ENCODE measurements around the gene AMOTL1. TPM values are rescaled to one million over a fixed set of nuclear protein-coding genes. Genes with fewer than 3 reads are reported as not detected.

Gene AMOTL1
- total RNA-seq, 1 donor from 2014 or later: 79.3 TPM

DNA sequence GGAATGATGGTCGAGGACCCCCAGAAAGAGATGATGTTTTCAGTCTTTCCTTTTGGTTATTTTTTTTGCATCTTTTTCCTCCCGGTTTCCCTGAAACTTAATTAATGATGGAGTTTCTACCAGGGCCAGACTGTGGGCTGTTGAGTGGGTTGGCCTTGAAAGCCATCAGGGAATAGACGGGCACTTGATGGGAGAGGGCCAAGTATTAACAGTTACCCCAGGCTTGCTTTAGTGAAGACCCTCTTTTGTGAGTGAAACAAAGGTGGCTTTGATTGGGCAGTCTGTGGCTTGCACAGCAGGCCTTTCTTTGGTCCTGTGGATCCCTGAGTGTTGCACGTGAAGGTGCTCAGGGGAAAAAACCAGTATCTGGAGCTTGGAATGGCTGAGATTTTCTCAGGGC, 56.9 kb downstream of the AMOTL1 start:
- Histone ChIP-seq H3K9ac (ENCODE audit: low read depth in 1 of 3, low read length in 3 of 3) (no peak overlapping the region), H3K27ac (ENCODE audit: low read depth, low read length) (no peak overlapping the region), H3K9me3 (ENCODE audit: control insufficient read depth in 3 of 3, low read length in 3 of 3) (no peaks in the 10 kb centered on the region), H3K36me3 (ENCODE audit: control insufficient read depth in 3 of 3, insufficient read depth in 3 of 3, low read length in 3 of 3) (peaks cover 39 to 70% (median 54%) of the 10 kb centered on the region in 3 donors), H3K27me3 (ENCODE audit: control insufficient read depth in 3 of 3, insufficient read depth in 3 of 3, low read length in 3 of 3) (no peaks in the 10 kb centered on the region), H3K4me3 (ENCODE audit: low read length in 3 of 3) (no peak overlapping the region), H3K4me1 (ENCODE audit: control insufficient read depth in 3 of 3, insufficient read depth in 3 of 3, low read length in 3 of 3) (peaks cover 6 to 12% (median 10%) of the 10 kb centered on the region in 3 donors)

- no peak overlapping the region for H3K27ac ChIP-seq (ENCODE audit: low read depth, low read length)
- no peaks in the 10 kb centered on the region for H3K27me3 ChIP-seq (ENCODE audit: control insufficient read depth in 3 of 3, insufficient read depth in 3 of 3, low read length in 3 of 3)
- H3K36me3 ChIP-seq (ENCODE audit: control insufficient read depth in 3 of 3, insufficient read depth in 3 of 3, low read length in 3 of 3): peaks cover 40 to 72% (median 58%) of the 10 kb centered on the region in 3 donors
- no peak overlapping the region for H3K4me3 ChIP-seq (ENCODE audit: low read length in 3 of 3)
- H3K9me3 ChIP-seq (ENCODE audit: control insufficient read depth in 3 of 3, low read length in 3 of 3): no peaks in the 10 kb centered on the region
- H3K4me1 ChIP-seq (ENCODE audit: control insufficient read depth in 3 of 3, insufficient read depth in 3 of 3, low read length in 3 of 3): peaks cover 9 to 12% (median 10%) of the 10 kb centered on the region in 3 donors
- no peak overlapping the region for H3K9ac ChIP-seq (ENCODE audit: low read depth in 1 of 3, low read length in 3 of 3)
Observed at GRCh38 chr11:94825481-94825880, 57.3 kb downstream of the AMOTL1 start.

DNA sequence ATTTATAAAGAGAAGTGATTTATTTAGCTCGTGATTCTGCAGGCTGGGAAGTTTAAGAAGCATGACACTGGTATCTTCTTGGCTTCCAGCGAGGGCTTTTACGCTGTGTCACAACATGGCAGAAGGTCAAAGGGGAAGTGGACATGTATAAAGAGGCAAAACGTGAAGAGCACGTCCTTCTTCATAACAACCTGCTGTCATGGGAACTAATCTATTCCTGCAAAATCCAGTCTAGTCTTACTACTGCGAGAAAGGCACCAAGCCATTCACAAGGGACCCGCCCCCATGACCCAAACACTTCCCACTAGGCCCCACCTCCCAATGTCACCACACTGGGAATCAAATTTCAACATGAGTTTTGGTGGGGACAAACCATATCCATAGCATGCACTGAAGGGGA, 58.3 kb downstream of the AMOTL1 start:
- no peak overlapping the region for H3K27ac ChIP-seq (ENCODE audit: low read depth, low read length)
- no peaks in the 10 kb centered on the region for H3K27me3 ChIP-seq (ENCODE audit: control insufficient read depth in 3 of 3, insufficient read depth in 3 of 3, low read length in 3 of 3)
- peaks cover 12 to 15% (median 13%) of the 10 kb centered on the region in 3 donors for H3K4me1 ChIP-seq (ENCODE audit: control insufficient read depth in 3 of 3, insufficient read depth in 3 of 3, low read length in 3 of 3)
- no peak overlapping the region for H3K9ac ChIP-seq (ENCODE audit: low read depth in 1 of 3, low read length in 3 of 3)
- H3K4me3 ChIP-seq (ENCODE audit: low read length in 3 of 3): no peak overlapping the region
- no peaks in the 10 kb centered on the region for H3K9me3 ChIP-seq (ENCODE audit: control insufficient read depth in 3 of 3, low read length in 3 of 3)
- peaks cover 42 to 71% (median 58%) of the 10 kb centered on the region in 3 donors for H3K36me3 ChIP-seq (ENCODE audit: control insufficient read depth in 3 of 3, insufficient read depth in 3 of 3, low read length in 3 of 3)

- Histone ChIP-seq H3K4me3 (ENCODE audit: low read length in 3 of 3) (no peak overlapping the region), H3K36me3 (ENCODE audit: control insufficient read depth in 3 of 3, insufficient read depth in 3 of 3, low read length in 3 of 3) (peaks cover 29 to 70% (median 51%) of the 10 kb centered on the region in 3 donors), H3K9ac (ENCODE audit: low read depth in 1 of 3, low read length in 3 of 3) (no peak overlapping the region), H3K9me3 (ENCODE audit: control insufficient read depth in 3 of 3, low read length in 3 of 3) (no peaks in the 10 kb centered on the region), H3K27me3 (ENCODE audit: control insufficient read depth in 3 of 3, insufficient read depth in 3 of 3, low read length in 3 of 3) (no peaks in the 10 kb centered on the region), H3K4me1 (ENCODE audit: control insufficient read depth in 3 of 3, insufficient read depth in 3 of 3, low read length in 3 of 3) (peaks cover 18 to 24% (median 23%) of the 10 kb centered on the region in 3 donors), H3K27ac (ENCODE audit: low read depth, low read length) (no peak overlapping the region)
Observed at GRCh38 chr11:94828088-94828487, 59.9 kb downstream of the AMOTL1 start.

- H3K4me3 ChIP-seq (ENCODE audit: low read length in 3 of 3): no peak overlapping the region
- H3K27ac ChIP-seq (ENCODE audit: low read depth, low read length): no peak overlapping the region
- H3K36me3 ChIP-seq (ENCODE audit: control insufficient read depth in 3 of 3, insufficient read depth in 3 of 3, low read length in 3 of 3): peaks cover 16 to 55% (median 33%) of the 10 kb centered on the region in 3 donors
- H3K9me3 ChIP-seq (ENCODE audit: control insufficient read depth in 3 of 3, low read length in 3 of 3): no peaks in the 10 kb centered on the region
- peaks cover 14 to 29% (median 22%) of the 10 kb centered on the region in 3 donors for H3K4me1 ChIP-seq (ENCODE audit: control insufficient read depth in 3 of 3, insufficient read depth in 3 of 3, low read length in 3 of 3)
- peak overlapping the region in 1 of 3 donors; percentile 7 for H3K9ac ChIP-seq (ENCODE audit: low read depth in 1 of 3, low read length in 3 of 3)
- no peaks in the 10 kb centered on the region for H3K27me3 ChIP-seq (ENCODE audit: control insufficient read depth in 3 of 3, insufficient read depth in 3 of 3, low read length in 3 of 3)
Observed at GRCh38 chr11:94830722-94831510, 62.8 kb downstream of the AMOTL1 start.

DNA sequence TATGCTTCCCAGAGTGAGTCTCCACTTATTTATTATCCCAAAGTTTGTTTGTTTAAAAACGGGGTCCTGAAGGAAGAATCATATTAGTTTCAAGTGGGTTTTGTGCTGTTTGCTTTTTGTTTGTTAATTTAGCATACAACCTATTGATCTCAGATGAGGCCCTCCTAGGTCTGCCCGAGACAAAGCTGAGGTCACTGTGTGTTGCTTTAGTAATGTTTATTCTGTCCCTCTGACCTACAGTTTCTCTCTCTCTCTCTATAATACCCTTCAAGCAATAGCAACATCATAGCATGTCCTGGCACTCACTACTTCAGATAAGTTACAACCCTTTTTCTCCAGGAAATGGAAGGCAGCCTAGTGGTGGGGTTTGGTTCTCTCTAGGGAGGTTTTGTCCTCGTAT, 63.4 kb downstream of the AMOTL1 start:
- Histone ChIP-seq H3K4me3 (ENCODE audit: low read length in 3 of 3) (no peak overlapping the region), H3K27me3 (ENCODE audit: control insufficient read depth in 3 of 3, insufficient read depth in 3 of 3, low read length in 3 of 3) (no peaks in the 10 kb centered on the region), H3K9me3 (ENCODE audit: control insufficient read depth in 3 of 3, low read length in 3 of 3) (no peaks in the 10 kb centered on the region), H3K4me1 (ENCODE audit: control insufficient read depth in 3 of 3, insufficient read depth in 3 of 3, low read length in 3 of 3) (peaks cover 14 to 34% (median 24%) of the 10 kb centered on the region in 3 donors), H3K9ac (ENCODE audit: low read depth in 1 of 3, low read length in 3 of 3) (no peak overlapping the region), H3K27ac (ENCODE audit: low read depth, low read length) (no peak overlapping the region), H3K36me3 (ENCODE audit: control insufficient read depth in 3 of 3, insufficient read depth in 3 of 3, low read length in 3 of 3) (peaks cover 16 to 55% (median 33%) of the 10 kb centered on the region in 3 donors)

DNA sequence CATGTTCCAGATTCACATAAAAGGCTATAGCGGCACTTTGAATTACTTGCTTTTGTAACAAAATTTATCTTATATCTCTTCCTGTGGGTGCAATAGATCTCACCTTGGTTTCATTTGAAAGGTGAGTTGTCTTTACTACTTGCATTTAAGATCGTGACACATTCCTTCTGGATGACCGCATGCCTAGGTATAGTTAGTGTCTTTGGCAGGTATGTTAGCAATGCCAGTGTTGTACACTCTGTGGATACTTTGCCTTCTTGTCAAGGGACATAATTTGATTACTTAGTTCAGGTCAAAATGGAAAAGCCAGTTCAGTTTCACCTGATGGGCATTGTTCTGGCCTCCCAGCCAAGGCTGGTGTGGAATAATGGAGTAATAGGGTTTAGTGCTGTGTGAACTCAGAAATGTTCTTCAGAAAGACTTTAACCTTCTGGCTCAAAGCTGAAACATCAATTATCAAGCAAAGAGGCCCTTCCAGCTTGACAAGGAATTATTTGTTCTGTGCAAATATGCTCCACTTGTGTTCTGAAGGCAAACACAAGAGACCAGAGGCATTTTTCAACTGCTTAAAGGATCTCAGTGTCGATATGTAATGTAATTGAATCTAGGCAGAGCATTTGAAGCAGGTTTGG, 64.6 kb downstream of the AMOTL1 start:
- H3K27me3 ChIP-seq (ENCODE audit: control insufficient read depth in 3 of 3, insufficient read depth in 3 of 3, low read length in 3 of 3): no peaks in the 10 kb centered on the region
- H3K27ac ChIP-seq (ENCODE audit: low read depth, low read length): peak overlapping the region; percentile 38
- H3K36me3 ChIP-seq (ENCODE audit: control insufficient read depth in 3 of 3, insufficient read depth in 3 of 3, low read length in 3 of 3): peaks cover 10 to 49% (median 33%) of the 10 kb centered on the region in 3 donors
- H3K9ac ChIP-seq (ENCODE audit: low read depth in 1 of 3, low read length in 3 of 3): no peak overlapping the region
- H3K9me3 ChIP-seq (ENCODE audit: control insufficient read depth in 3 of 3, low read length in 3 of 3): no peaks in the 10 kb centered on the region
- no peak overlapping the region for H3K4me3 ChIP-seq (ENCODE audit: low read length in 3 of 3)
- peaks cover 24 to 40% (median 30%) of the 10 kb centered on the region in 3 donors for H3K4me1 ChIP-seq (ENCODE audit: control insufficient read depth in 3 of 3, insufficient read depth in 3 of 3, low read length in 3 of 3)

DNA sequence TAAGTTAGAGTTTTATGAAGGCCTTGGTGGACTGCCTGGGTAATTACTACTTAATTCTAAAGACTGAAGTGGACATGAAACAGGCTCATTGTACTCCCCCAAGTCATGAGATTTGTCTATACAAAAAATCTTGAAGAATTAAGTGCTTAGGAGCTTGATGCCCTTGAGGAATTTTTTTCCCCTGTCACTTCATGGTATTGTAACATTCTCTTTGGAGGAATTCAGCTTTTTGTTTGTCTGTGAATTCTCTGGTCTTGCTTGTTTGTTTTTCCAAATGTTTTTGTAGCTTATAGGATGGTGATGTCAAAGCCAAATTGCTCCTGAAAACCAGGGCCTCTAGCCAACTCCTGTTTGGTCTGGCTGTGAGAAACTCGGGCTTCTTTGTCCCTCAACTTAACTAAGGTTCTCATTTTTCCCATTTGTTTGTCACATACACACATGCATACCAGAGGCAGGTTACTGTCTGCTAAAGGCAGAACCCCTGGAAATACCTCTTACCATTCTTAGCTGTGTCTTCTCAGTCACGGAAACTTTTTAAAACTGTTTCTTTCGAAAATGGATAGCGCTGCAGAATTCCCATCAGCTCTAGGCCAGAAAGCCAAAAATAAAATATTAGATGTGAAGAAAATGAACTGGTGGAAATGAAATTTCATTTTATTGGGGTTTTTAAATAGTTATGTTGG, 66.9 kb downstream of the AMOTL1 start:
- no peaks in the 10 kb centered on the region for H3K9me3 ChIP-seq (ENCODE audit: control insufficient read depth in 3 of 3, low read length in 3 of 3)
- H3K4me3 ChIP-seq (ENCODE audit: low read length in 3 of 3): no peak overlapping the region
- H3K9ac ChIP-seq (ENCODE audit: low read depth in 1 of 3, low read length in 3 of 3): no peak overlapping the region
- H3K4me1 ChIP-seq (ENCODE audit: control insufficient read depth in 3 of 3, insufficient read depth in 3 of 3, low read length in 3 of 3): peaks cover 29 to 42% (median 35%) of the 10 kb centered on the region in 3 donors
- H3K27ac ChIP-seq (ENCODE audit: low read depth, low read length): no peak overlapping the region
- peaks cover 15 to 42% (median 27%) of the 10 kb centered on the region in 3 donors for H3K36me3 ChIP-seq (ENCODE audit: control insufficient read depth in 3 of 3, insufficient read depth in 3 of 3, low read length in 3 of 3)
- H3K27me3 ChIP-seq (ENCODE audit: control insufficient read depth in 3 of 3, insufficient read depth in 3 of 3, low read length in 3 of 3): no peaks in the 10 kb centered on the region

GRCh38 chr11:94835594-94835927, 67.4 kb downstream of the AMOTL1 start:
- H3K4me3 ChIP-seq (ENCODE audit: low read length in 3 of 3): no peak overlapping the region
- peaks cover 27 to 42% (median 35%) of the 10 kb centered on the region in 3 donors for H3K4me1 ChIP-seq (ENCODE audit: control insufficient read depth in 3 of 3, insufficient read depth in 3 of 3, low read length in 3 of 3)
- H3K9ac ChIP-seq (ENCODE audit: low read depth in 1 of 3, low read length in 3 of 3): no peak overlapping the region
- H3K36me3 ChIP-seq (ENCODE audit: control insufficient read depth in 3 of 3, insufficient read depth in 3 of 3, low read length in 3 of 3): peaks cover 11 to 37% (median 22%) of the 10 kb centered on the region in 3 donors
- H3K27ac ChIP-seq (ENCODE audit: low read depth, low read length): no peak overlapping the region
- H3K9me3 ChIP-seq (ENCODE audit: control insufficient read depth in 3 of 3, low read length in 3 of 3): no peaks in the 10 kb centered on the region
- H3K27me3 ChIP-seq (ENCODE audit: control insufficient read depth in 3 of 3, insufficient read depth in 3 of 3, low read length in 3 of 3): no peaks in the 10 kb centered on the region
